ENCODE data around the gene TLL2. TPM values are rescaled to one million over a fixed set of nuclear protein-coding genes. Genes with fewer than 3 reads are reported as not detected.

TLL2 gene
- polyA plus RNA-seq, 4 donors: 0.46 to 1.6 (median 0.54) TPM; not detected in 1

- Histone ChIP-seq H3K27me3 (ENCODE audit: control insufficient read depth in 3 of 3, insufficient read depth in 3 of 3, low read length in 3 of 3) (peaks cover 0 to 35% (median 6%) of the 10 kb centered on the region in 3 donors), H3K9me3 (ENCODE audit: control insufficient read depth in 2 of 2, insufficient read depth in 1 of 2, low read depth in 1 of 2, low read length in 1 of 2) (no peaks in the 10 kb centered on the region), H3K27ac (ENCODE audit: low read depth in 1 of 3, low read length in 2 of 3) (no peak overlapping the region), H3K36me3 (ENCODE audit: control insufficient read depth in 3 of 3, insufficient read depth in 2 of 3, low read depth in 1 of 3, low read length in 3 of 3) (no peaks in the 10 kb centered on the region), H3K4me3 (ENCODE audit: low read depth in 1 of 3, low read length in 3 of 3) (no peak overlapping the region), H3K4me1 (ENCODE audit: control insufficient read depth in 3 of 3, insufficient read depth in 2 of 3, low read depth in 1 of 3, low read length in 2 of 3) (no peaks in the 10 kb centered on the region)
- 84 to 85% (median 84%) methylated on average over 15 of the region's 15 CpGs for WGBS, 3 donors
- FAIRE-seq: no peak
- DNase-seq: no peak
Measured at GRCh38 chr10:96407560-96408069, 106.1 kb downstream of the TLL2 start.

GRCh38 chr10:96406091-96406490 is 107.6 kb downstream of the TLL2 start:
- Histone ChIP-seq H3K36me3 (ENCODE audit: control insufficient read depth in 3 of 3, insufficient read depth in 2 of 3, low read depth in 1 of 3, low read length in 3 of 3) (no peaks in the 10 kb centered on the region), H3K9me3 (ENCODE audit: control insufficient read depth in 2 of 2, insufficient read depth in 1 of 2, low read depth in 1 of 2, low read length in 1 of 2) (no peaks in the 10 kb centered on the region), H3K4me1 (ENCODE audit: control insufficient read depth in 3 of 3, insufficient read depth in 2 of 3, low read depth in 1 of 3, low read length in 2 of 3) (no peaks in the 10 kb centered on the region), H3K27ac (ENCODE audit: low read depth in 1 of 3, low read length in 2 of 3) (no peak overlapping the region), H3K27me3 (ENCODE audit: control insufficient read depth in 3 of 3, insufficient read depth in 3 of 3, low read length in 3 of 3) (peaks cover 0 to 34% (median 5%) of the 10 kb centered on the region in 3 donors), H3K4me3 (ENCODE audit: low read depth in 1 of 3, low read length in 3 of 3) (no peak overlapping the region)
- DNase-seq: no peak
- FAIRE-seq: no peak
- 39 to 65% (median 54%) methylated on average over 5 of the region's 5 CpGs for WGBS, 3 donors

- Histone ChIP-seq H3K36me3 (ENCODE audit: control insufficient read depth in 3 of 3, insufficient read depth in 2 of 3, low read depth in 1 of 3, low read length in 3 of 3) (no peaks in the 10 kb centered on the region), H3K27me3 (ENCODE audit: control insufficient read depth in 3 of 3, insufficient read depth in 3 of 3, low read length in 3 of 3) (peaks cover 0 to 44% (median 0%) of the 10 kb centered on the region in 3 donors), H3K9me3 (ENCODE audit: control insufficient read depth in 2 of 2, insufficient read depth in 1 of 2, low read depth in 1 of 2, low read length in 1 of 2) (no peaks in the 10 kb centered on the region), H3K4me3 (ENCODE audit: low read depth in 1 of 3, low read length in 3 of 3) (no peak overlapping the region), H3K27ac (ENCODE audit: low read depth in 1 of 3, low read length in 2 of 3) (no peak overlapping the region), H3K4me1 (ENCODE audit: control insufficient read depth in 3 of 3, insufficient read depth in 2 of 3, low read depth in 1 of 3, low read length in 2 of 3) (no peaks in the 10 kb centered on the region)
- DNase-seq (no peak), FAIRE-seq (no peak)
- 77 to 79% (median 78%) methylated on average over 16 of the region's 16 CpGs for WGBS, 3 donors
Measured at GRCh38 chr10:96402417-96403305, 111.1 kb downstream of the TLL2 start.

GRCh38 chr10:96401036-96401435 is 112.7 kb downstream of the TLL2 start:
- 68 to 82% (median 81%) methylated on average over 7 of the region's 7 CpGs for WGBS, 3 donors
- Histone ChIP-seq H3K27ac (ENCODE audit: low read depth in 1 of 3, low read length in 2 of 3) (no peak overlapping the region), H3K4me1 (ENCODE audit: control insufficient read depth in 3 of 3, insufficient read depth in 2 of 3, low read depth in 1 of 3, low read length in 2 of 3) (no peaks in the 10 kb centered on the region), H3K27me3 (ENCODE audit: control insufficient read depth in 3 of 3, insufficient read depth in 3 of 3, low read length in 3 of 3) (peaks cover 0 to 50% (median 0%) of the 10 kb centered on the region in 3 donors), H3K36me3 (ENCODE audit: control insufficient read depth in 3 of 3, insufficient read depth in 2 of 3, low read depth in 1 of 3, low read length in 3 of 3) (no peaks in the 10 kb centered on the region), H3K4me3 (ENCODE audit: low read depth in 1 of 3, low read length in 3 of 3) (no peak overlapping the region), H3K9me3 (ENCODE audit: control insufficient read depth in 2 of 2, insufficient read depth in 1 of 2, low read depth in 1 of 2, low read length in 1 of 2) (no peaks in the 10 kb centered on the region)
- FAIRE-seq (no peak), DNase-seq (no peak)

GRCh38 chr10:96400465-96400864 is 113.3 kb downstream of the TLL2 start:
- H3K27ac ChIP-seq (ENCODE audit: low read depth in 1 of 3, low read length in 2 of 3): no peak overlapping the region
- H3K4me1 ChIP-seq (ENCODE audit: control insufficient read depth in 3 of 3, insufficient read depth in 2 of 3, low read depth in 1 of 3, low read length in 2 of 3): no peaks in the 10 kb centered on the region
- H3K36me3 ChIP-seq (ENCODE audit: control insufficient read depth in 3 of 3, insufficient read depth in 2 of 3, low read depth in 1 of 3, low read length in 3 of 3): no peaks in the 10 kb centered on the region
- no peaks in the 10 kb centered on the region for H3K9me3 ChIP-seq (ENCODE audit: control insufficient read depth in 2 of 2, insufficient read depth in 1 of 2, low read depth in 1 of 2, low read length in 1 of 2)
- no peak for FAIRE-seq
- H3K27me3 ChIP-seq (ENCODE audit: control insufficient read depth in 3 of 3, insufficient read depth in 3 of 3, low read length in 3 of 3): peaks cover 0 to 45% (median 0%) of the 10 kb centered on the region in 3 donors
- DNase-seq: no peak
- no peak overlapping the region for H3K4me3 ChIP-seq (ENCODE audit: low read depth in 1 of 3, low read length in 3 of 3)
- 88 to 92% (median 88%) methylated on average over 3 of the region's 3 CpGs for WGBS, 3 donors

GRCh38 chr10:96397902-96398301 is 115.8 kb downstream of the TLL2 start:
- Histone ChIP-seq H3K9me3 (ENCODE audit: control insufficient read depth in 2 of 2, insufficient read depth in 1 of 2, low read depth in 1 of 2, low read length in 1 of 2) (no peaks in the 10 kb centered on the region), H3K4me3 (ENCODE audit: low read depth in 1 of 3, low read length in 3 of 3) (no peak overlapping the region), H3K27me3 (ENCODE audit: control insufficient read depth in 3 of 3, insufficient read depth in 3 of 3, low read length in 3 of 3) (peaks cover 0 to 50% (median 0%) of the 10 kb centered on the region in 3 donors), H3K36me3 (ENCODE audit: control insufficient read depth in 3 of 3, insufficient read depth in 2 of 3, low read depth in 1 of 3, low read length in 3 of 3) (no peaks in the 10 kb centered on the region), H3K4me1 (ENCODE audit: control insufficient read depth in 3 of 3, insufficient read depth in 2 of 3, low read depth in 1 of 3, low read length in 2 of 3) (no peaks in the 10 kb centered on the region), H3K27ac (ENCODE audit: low read depth in 1 of 3, low read length in 2 of 3) (no peak overlapping the region)
- DNase-seq: no peak
- FAIRE-seq: no peak
- 88 to 96% (median 94%) methylated on average over 1 of the region's 1 CpG for WGBS, 3 donors

- DNase-seq: peak; percentile 74 to 87
- Histone ChIP-seq H3K4me1 (ENCODE audit: control insufficient read depth in 3 of 3, insufficient read depth in 2 of 3, low read depth in 1 of 3, low read length in 2 of 3) (no peaks in the 10 kb centered on the region), H3K27ac (ENCODE audit: low read depth in 1 of 3, low read length in 2 of 3) (no peak overlapping the region), H3K4me3 (ENCODE audit: low read depth in 1 of 3, low read length in 3 of 3) (no peak overlapping the region), H3K9me3 (ENCODE audit: control insufficient read depth in 2 of 2, insufficient read depth in 1 of 2, low read depth in 1 of 2, low read length in 1 of 2) (no peaks in the 10 kb centered on the region), H3K36me3 (ENCODE audit: control insufficient read depth in 3 of 3, insufficient read depth in 2 of 3, low read depth in 1 of 3, low read length in 3 of 3) (no peaks in the 10 kb centered on the region), H3K27me3 (ENCODE audit: control insufficient read depth in 3 of 3, insufficient read depth in 3 of 3, low read length in 3 of 3) (peaks cover 0 to 40% (median 0%) of the 10 kb centered on the region in 3 donors)
- 14 to 25% (median 20%) methylated on average over 24 of the region's 24 CpGs for WGBS, 3 donors
- no peak for FAIRE-seq
Measured at GRCh38 chr10:96395931-96396877, 117.5 kb downstream of the TLL2 start.

GRCh38 chr10:96390460-96390864 is 123.3 kb downstream of the TLL2 start:
- 51 to 74% (median 53%) methylated on average over 7 of the region's 7 CpGs for WGBS, 3 donors
- Histone ChIP-seq H3K4me1 (ENCODE audit: control insufficient read depth in 3 of 3, insufficient read depth in 2 of 3, low read depth in 1 of 3, low read length in 2 of 3) (no peaks in the 10 kb centered on the region), H3K27me3 (ENCODE audit: control insufficient read depth in 3 of 3, insufficient read depth in 3 of 3, low read length in 3 of 3) (peaks cover 0 to 26% (median 0%) of the 10 kb centered on the region in 3 donors), H3K36me3 (ENCODE audit: control insufficient read depth in 3 of 3, insufficient read depth in 2 of 3, low read depth in 1 of 3, low read length in 3 of 3) (no peaks in the 10 kb centered on the region), H3K4me3 (ENCODE audit: low read depth in 1 of 3, low read length in 3 of 3) (no peak overlapping the region), H3K9me3 (ENCODE audit: control insufficient read depth in 2 of 2, insufficient read depth in 1 of 2, low read depth in 1 of 2, low read length in 1 of 2) (no peaks in the 10 kb centered on the region), H3K27ac (ENCODE audit: low read depth in 1 of 3, low read length in 2 of 3) (no peak overlapping the region)
- DNase-seq (peak in 1 of 2 donors; percentile 12), FAIRE-seq (no peak)
